Measurements from ENCODE around the gene MYRF.

Gene MYRF

DNA sequence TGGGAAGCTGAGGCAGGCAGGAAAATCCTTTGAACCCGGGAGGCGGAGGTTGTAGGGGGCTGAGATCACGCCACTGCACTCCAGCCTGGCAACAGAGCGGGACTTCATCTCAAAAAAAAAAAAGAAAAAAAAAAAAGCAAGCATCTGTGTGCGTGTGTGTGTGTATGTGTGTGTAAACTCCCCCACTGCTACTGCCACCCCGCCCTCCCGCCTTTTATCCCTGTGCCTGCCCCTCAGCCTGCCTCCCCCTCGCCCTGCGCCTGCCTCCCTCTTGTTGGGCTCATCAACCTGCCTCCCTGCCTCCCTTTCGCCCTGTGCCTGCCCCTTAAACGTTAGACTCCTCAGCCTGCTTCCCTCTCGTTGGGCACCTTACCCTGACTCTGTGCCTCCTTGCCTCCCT is 22.0 kb downstream of the MYRF start:
- H3K36me3 ChIP-seq (ENCODE audit: insufficient read depth, low read length), result no peaks in the 10 kb centered on the region
- H3K9ac ChIP-seq (ENCODE audit: low read depth, low read length), result no peak overlapping the region
- no peak overlapping the region for H3K4me2 ChIP-seq (ENCODE audit: low read length)
- H3K4me1 ChIP-seq (ENCODE audit: control insufficient read depth, insufficient read depth, low read length), result peaks cover 8% of the 10 kb centered on the region
- H3K27me3 ChIP-seq (ENCODE audit: control insufficient read depth, insufficient read depth, low read length), result peaks cover 7% of the 10 kb centered on the region
- H3K9me3 ChIP-seq (replicated peaks; ENCODE audit: low read length), result no peaks in the 10 kb centered on the region
- no peak overlapping the region for H3K4me3 ChIP-seq (ENCODE audit: low read length)

DNA sequence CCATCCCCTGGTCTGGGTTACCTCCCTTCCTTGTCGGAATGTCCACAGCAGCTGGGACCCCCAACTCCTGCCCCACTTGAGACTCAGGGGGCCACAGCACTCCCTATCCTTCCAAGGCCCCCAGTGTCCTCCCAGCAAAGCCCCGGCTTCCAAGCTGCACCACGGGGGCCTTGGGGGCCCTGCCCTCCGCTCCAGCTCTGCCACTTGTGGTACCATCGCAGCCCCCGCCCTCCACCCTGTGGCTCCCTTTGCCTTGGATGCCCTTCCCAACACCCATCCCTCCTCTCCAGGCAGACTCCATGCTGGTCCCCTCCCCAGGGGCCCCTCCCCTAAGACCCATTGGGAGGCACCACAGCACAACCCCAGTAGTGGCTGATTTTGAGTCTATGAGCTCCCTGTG is 22.7 kb downstream of the MYRF start:
- peaks cover 7% of the 10 kb centered on the region for H3K27me3 ChIP-seq (ENCODE audit: control insufficient read depth, insufficient read depth, low read length)
- no peaks in the 10 kb centered on the region for H3K36me3 ChIP-seq (ENCODE audit: insufficient read depth, low read length)
- peaks cover 8% of the 10 kb centered on the region for H3K4me1 ChIP-seq (ENCODE audit: control insufficient read depth, insufficient read depth, low read length)
- H3K4me3 ChIP-seq (ENCODE audit: low read length), result no peak overlapping the region
- no peak overlapping the region for H3K4me2 ChIP-seq (ENCODE audit: low read length)
- H3K9me3 ChIP-seq (replicated peaks; ENCODE audit: low read length), result no peaks in the 10 kb centered on the region
- no peak overlapping the region for H3K9ac ChIP-seq (ENCODE audit: low read depth, low read length)

GRCh38 chr11:61775606-61776554 is 23.4 kb downstream of the MYRF start:
- Histone ChIP-seq H3K9ac (ENCODE audit: low read depth, low read length) (no peak overlapping the region), H3K4me1 (ENCODE audit: control insufficient read depth, insufficient read depth, low read length) (peaks cover 8% of the 10 kb centered on the region), H3K9me3 (replicated peaks; ENCODE audit: low read length) (no peaks in the 10 kb centered on the region), H3K4me2 (ENCODE audit: low read length) (no peak overlapping the region), H3K4me3 (ENCODE audit: low read length) (no peak overlapping the region), H3K27me3 (ENCODE audit: control insufficient read depth, insufficient read depth, low read length) (peaks cover 7% of the 10 kb centered on the region), H3K36me3 (ENCODE audit: insufficient read depth, low read length) (no peaks in the 10 kb centered on the region)

DNA sequence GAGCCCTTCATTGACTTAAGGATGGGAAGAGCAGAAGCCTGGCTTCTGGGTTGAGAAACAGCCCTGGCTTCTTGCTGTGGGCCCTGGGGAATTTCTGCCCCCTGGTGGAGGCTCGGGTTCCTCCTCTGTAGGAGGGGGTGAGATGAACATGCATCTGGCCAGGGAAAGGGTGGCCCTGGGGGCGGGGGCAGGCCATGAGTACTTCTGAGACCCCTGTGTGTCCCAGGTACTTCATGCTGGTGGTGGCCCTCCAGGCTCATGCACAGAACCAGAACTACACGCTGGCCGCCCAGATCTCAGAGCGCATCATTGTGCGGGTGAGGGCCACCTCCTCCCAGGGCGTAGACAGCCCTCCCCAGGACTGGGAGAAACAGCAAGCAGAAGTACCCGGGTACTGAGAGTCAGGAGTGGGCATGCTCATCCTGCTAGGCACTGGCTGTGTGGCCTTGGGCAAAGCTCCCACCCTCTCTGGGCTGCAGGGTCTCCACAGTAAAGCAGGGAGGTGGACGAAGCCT is 24.2 kb downstream of the MYRF start:
- Histone ChIP-seq H3K36me3 (ENCODE audit: insufficient read depth, low read length) (no peaks in the 10 kb centered on the region), H3K4me1 (ENCODE audit: control insufficient read depth, insufficient read depth, low read length) (peaks cover 8% of the 10 kb centered on the region), H3K9ac (ENCODE audit: low read depth, low read length) (no peak overlapping the region), H3K4me3 (ENCODE audit: low read length) (no peak overlapping the region), H3K4me2 (ENCODE audit: low read length) (no peak overlapping the region), H3K9me3 (replicated peaks; ENCODE audit: low read length) (no peaks in the 10 kb centered on the region), H3K27me3 (ENCODE audit: control insufficient read depth, insufficient read depth, low read length) (peaks cover 7% of the 10 kb centered on the region)

DNA sequence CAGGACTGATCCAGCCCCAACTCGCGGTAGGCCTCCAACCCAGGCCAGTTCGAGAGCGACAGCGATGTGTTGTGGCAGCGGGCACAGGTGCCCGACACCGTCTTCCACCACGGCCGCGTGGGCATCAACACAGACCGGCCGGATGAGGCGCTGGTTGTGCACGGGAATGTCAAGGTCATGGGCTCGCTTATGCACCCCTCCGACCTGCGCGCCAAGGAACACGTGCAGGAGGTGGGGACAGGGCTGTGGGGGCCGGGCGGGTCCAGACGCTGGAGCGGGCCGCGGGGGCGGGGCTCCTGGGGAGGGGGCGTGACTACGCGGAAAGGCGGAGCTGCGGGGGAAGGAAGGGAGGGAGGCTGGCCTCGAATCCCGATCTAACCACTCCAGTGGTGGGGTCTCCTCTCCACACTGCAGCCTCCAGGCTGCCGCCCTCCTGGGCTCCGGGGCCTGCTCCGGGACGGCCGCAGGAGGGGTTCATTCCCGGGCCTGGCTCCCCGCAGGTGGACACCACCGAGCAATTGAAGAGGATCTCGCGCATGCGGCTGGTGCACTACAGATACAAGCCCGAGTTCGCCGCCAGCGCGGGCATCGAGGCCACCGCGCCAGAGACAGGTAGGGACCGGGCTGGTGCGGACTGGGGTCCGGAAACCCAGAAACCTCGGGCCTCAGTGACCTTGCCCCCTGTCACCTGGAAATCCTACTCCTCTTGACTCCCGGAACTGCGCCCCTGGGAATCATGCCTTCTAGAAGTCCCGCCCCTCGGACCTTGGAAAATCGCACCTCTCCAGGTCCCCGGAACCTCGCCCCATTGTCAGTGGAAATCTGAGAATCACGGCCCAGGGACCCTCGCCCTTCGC is 25.0 kb downstream of the MYRF start:
- peaks cover 8% of the 10 kb centered on the region for H3K4me1 ChIP-seq (ENCODE audit: control insufficient read depth, insufficient read depth, low read length)
- peak overlapping the region; percentile 71 for H3K4me2 ChIP-seq (ENCODE audit: low read length)
- H3K4me3 ChIP-seq (ENCODE audit: low read length), result peak overlapping the region; percentile 43
- no peak overlapping the region for H3K9ac ChIP-seq (ENCODE audit: low read depth, low read length)
- no peaks in the 10 kb centered on the region for H3K36me3 ChIP-seq (ENCODE audit: insufficient read depth, low read length)
- no peaks in the 10 kb centered on the region for H3K9me3 ChIP-seq (replicated peaks; ENCODE audit: low read length)
- peaks cover 7% of the 10 kb centered on the region for H3K27me3 ChIP-seq (ENCODE audit: control insufficient read depth, insufficient read depth, low read length)

DNA sequence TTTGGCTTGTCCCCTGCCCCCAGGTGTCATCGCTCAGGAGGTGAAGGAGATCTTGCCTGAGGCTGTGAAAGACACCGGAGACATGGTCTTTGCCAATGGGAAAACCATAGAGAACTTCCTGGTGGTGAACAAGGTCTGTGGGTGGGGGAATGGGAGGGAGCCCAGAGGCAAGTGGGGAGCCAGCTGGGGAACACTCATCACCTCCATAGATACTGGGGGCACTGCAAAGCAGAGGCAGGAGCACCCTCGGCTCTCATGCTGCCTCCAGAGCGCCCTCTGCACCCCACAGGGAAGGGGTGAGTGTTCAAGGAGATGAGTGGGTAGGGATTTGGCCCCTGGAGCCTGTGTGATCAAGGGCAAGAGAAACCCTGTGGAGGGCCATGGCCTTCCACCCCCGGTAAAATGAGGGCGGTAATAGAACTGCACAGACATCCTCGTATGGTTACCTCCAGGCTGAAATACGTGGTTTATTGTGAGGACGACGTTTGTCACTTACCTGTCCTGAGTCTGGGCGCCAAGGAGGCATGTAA is 26.0 kb downstream of the MYRF start:
- H3K4me1 ChIP-seq (ENCODE audit: control insufficient read depth, insufficient read depth, low read length), result peaks cover 8% of the 10 kb centered on the region
- H3K36me3 ChIP-seq (ENCODE audit: insufficient read depth, low read length), result no peaks in the 10 kb centered on the region
- no peaks in the 10 kb centered on the region for H3K9me3 ChIP-seq (replicated peaks; ENCODE audit: low read length)
- H3K4me2 ChIP-seq (ENCODE audit: low read length), result no peak overlapping the region
- no peak overlapping the region for H3K4me3 ChIP-seq (ENCODE audit: low read length)
- no peak overlapping the region for H3K9ac ChIP-seq (ENCODE audit: low read depth, low read length)
- H3K27me3 ChIP-seq (ENCODE audit: control insufficient read depth, insufficient read depth, low read length), result peaks cover 7% of the 10 kb centered on the region

GRCh38 chr11:61778920-61779650 is 26.6 kb downstream of the MYRF start:
- Histone ChIP-seq H3K27me3 (ENCODE audit: control insufficient read depth, insufficient read depth, low read length) (peaks cover 7% of the 10 kb centered on the region), H3K4me2 (ENCODE audit: low read length) (no peak overlapping the region), H3K4me1 (ENCODE audit: control insufficient read depth, insufficient read depth, low read length) (peaks cover 8% of the 10 kb centered on the region), H3K9ac (ENCODE audit: low read depth, low read length) (no peak overlapping the region), H3K36me3 (ENCODE audit: insufficient read depth, low read length) (peaks cover under 1% of the 10 kb centered on the region), H3K4me3 (ENCODE audit: low read length) (no peak overlapping the region), H3K9me3 (replicated peaks; ENCODE audit: low read length) (no peaks in the 10 kb centered on the region)

DNA sequence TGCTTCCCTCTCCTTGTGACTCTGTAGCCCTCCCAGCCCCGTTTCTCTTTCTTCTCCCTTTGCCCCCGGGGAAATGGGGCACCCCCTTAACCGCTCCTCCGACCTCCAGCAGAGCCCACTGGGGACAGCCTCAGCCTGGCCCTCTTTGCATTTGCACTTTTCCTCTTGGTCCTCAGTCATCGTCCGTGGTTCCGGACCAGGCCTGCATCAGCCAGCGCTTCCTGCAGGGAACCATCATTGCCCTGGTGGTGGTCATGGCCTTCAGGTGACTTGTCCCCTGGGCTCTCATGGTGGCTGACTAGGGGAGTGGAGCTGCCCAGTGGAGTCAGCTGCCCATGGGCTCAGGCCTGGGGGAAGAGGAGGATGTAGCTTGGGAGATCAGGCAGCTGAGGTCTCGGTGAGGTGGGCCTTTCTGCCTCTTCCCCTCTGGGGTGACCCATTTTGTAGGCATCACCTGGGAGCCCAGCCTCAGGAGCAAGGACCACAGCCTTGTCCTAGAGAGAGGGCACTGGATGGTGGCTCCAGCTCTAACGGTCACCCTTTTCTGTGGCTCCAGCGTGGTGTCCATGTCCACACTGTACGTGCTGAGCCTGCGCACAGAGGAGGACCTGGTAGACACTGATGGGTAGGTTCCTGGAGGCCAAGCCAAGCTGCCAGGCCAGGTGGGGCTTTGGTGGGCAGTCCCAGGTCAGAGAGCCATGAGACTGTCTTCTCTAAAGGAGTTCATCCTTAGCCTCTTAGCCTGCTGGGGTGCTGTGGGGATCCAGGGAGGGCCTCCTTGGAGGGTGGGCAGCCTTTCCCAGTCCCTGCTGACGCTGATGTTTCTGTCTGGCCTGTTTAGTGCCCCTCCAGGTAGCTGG is 27.5 kb downstream of the MYRF start:
- peaks cover 8% of the 10 kb centered on the region for H3K4me1 ChIP-seq (ENCODE audit: control insufficient read depth, insufficient read depth, low read length)
- peaks cover 7% of the 10 kb centered on the region for H3K27me3 ChIP-seq (ENCODE audit: control insufficient read depth, insufficient read depth, low read length)
- H3K9ac ChIP-seq (ENCODE audit: low read depth, low read length), result no peak overlapping the region
- H3K36me3 ChIP-seq (ENCODE audit: insufficient read depth, low read length), result peaks cover 9% of the 10 kb centered on the region
- H3K9me3 ChIP-seq (replicated peaks; ENCODE audit: low read length), result no peaks in the 10 kb centered on the region
- H3K4me3 ChIP-seq (ENCODE audit: low read length), result no peak overlapping the region
- H3K4me2 ChIP-seq (ENCODE audit: low read length), result no peak overlapping the region

DNA sequence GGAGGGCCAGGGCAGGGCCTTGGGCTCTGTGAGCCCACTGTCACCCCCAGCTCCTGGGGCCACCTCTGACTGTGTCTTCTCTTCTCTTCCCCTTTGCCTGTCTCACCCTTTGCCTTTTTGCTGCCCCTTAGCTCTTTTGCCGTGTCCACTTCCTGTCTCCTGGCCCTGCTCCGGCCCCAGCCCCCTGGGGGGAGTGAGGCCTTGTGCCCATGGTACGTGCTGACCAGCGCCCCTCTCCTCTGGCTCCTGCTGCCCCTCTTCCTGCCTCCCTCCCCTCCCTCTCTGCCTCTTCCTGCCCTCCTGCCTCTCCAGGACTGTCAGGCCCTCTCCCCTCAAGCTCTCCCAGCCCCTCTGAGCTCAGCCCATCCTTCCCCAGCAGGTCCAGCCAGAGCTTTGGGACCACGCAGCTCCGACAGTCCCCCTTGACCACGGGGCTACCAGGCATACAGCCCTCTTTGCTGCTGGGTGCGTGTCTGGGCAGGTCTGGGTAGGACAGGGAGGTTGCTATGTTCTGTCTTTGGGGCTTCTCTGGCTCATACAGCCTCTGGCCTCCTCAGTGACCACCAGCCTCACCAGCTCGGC is 28.2 kb downstream of the MYRF start:
- H3K9ac ChIP-seq (ENCODE audit: low read depth, low read length), result no peak overlapping the region
- no peak overlapping the region for H3K4me3 ChIP-seq (ENCODE audit: low read length)
- H3K9me3 ChIP-seq (replicated peaks; ENCODE audit: low read length), result no peaks in the 10 kb centered on the region
- H3K27me3 ChIP-seq (ENCODE audit: control insufficient read depth, insufficient read depth, low read length), result peaks cover 7% of the 10 kb centered on the region
- H3K4me1 ChIP-seq (ENCODE audit: control insufficient read depth, insufficient read depth, low read length), result peaks cover 8% of the 10 kb centered on the region
- peaks cover 16% of the 10 kb centered on the region for H3K36me3 ChIP-seq (ENCODE audit: insufficient read depth, low read length)
- H3K4me2 ChIP-seq (ENCODE audit: low read length), result no peak overlapping the region

- Histone ChIP-seq H3K27me3 (ENCODE audit: control insufficient read depth, insufficient read depth, low read length) (peaks cover 7% of the 10 kb centered on the region), H3K4me2 (ENCODE audit: low read length) (no peak overlapping the region), H3K36me3 (ENCODE audit: insufficient read depth, low read length) (peaks cover 23% of the 10 kb centered on the region), H3K9ac (ENCODE audit: low read depth, low read length) (no peak overlapping the region), H3K9me3 (replicated peaks; ENCODE audit: low read length) (no peaks in the 10 kb centered on the region), H3K4me3 (ENCODE audit: low read length) (no peak overlapping the region), H3K4me1 (ENCODE audit: control insufficient read depth, insufficient read depth, low read length) (peaks cover 8% of the 10 kb centered on the region)
These were observed 29.1 kb downstream of the MYRF start for GRCh38 chr11:61781585-61781984.

Measured in skeletal muscle satellite cell (primary cell).